Islet of Langerhans (tissue), 1 donor: ENCODE measurements around the gene BDP1.
"Not testable (repeated sequence)": the region's sequence is repeated elsewhere in the genome, so short reads cannot be mapped to it uniquely, and the experiment has no call there.

Source experiments
- FAIRE-seq: peaks from one replicate; lab custom pipeline; 2011; peaks lifted over from hg19 to GRCh38; lab: Jason Lieb, UNC

BDP1 gene

DNA sequence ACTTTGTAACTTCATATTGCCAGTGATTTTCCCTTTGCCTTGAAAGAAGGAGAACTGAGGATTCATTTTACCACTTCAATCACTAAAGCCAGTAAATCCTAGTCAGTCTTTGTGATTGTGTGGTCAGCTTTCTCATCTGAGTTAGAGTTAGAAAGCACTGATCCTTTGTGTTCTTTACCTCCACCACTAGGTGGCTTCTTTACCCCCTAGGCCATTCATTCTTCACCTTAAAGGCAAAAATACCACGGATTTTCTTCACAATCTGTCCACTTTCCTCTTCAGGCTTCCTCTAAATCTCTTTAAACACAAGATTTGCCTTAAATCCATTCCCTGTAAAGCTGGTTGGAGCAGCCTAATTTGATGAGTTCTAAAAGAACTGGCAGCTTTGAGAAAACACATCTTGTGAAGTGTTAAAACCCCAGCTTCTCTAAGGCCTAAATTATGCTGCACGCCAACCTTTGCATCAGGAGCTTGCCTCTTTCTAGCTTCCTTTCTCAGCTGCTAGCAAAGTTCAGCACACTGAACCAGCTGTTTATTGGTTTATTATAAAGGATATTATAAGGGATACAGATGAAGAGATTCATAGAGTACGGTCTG is 20.4 kb downstream of the BDP1 start:
- no peak for FAIRE-seq

DNA sequence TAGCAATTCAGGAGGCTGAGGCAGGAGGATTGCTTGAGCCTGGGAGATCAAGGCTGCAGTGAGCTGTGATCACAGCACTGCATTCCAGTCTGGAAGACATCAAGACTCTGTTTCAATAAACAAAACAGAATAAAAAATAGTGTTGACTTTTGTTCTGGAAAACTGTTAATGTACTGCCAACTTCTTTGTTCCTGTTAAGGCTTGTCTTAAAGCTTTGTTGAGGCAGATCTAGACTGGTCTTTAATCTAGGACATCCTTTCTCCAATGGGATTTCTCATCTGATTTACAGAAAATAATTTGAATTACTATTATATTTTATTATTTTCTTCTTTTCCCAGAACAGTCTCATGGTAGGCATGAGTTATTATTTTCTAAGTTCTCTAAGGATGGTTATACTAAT is 26.0 kb downstream of the BDP1 start:
- no peak for FAIRE-seq

DNA sequence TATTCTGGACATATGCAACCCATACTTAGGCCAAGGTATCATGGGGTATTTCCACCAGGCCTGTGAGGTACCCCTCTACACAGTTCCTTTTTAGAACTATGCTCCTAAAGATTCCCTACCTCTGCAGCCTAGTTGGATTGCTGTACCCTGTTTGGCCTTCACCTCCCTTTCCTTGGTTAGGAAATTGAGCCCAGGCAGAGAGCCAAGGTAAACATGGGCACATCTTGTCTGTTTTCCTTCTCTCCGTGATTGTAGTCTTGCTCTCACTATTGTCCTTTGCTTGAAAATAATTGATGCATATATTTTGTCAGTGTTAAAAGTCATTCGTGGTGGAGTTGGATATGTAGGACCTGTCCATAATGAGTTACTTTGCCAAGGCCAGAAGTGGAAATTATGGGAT is 26.7 kb downstream of the BDP1 start:
- no peak for FAIRE-seq

DNA sequence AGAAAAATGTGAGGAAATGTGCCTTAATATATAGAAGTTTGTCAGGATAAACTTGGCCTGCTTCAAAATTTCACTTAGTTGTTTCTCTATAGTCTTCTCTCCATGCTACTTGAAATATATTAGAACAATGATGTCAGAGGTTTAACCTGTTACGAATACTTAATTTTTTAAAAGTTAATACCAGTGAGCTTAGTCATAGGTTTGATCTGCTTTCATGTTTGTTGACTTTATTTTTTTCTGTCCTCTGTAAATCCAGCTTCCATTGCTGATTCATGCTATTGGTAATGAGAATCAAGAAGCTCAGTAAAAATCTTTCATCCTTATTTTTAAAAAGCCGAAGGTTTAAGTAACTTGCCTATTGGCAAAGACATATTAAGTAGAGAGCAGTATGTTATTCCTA is 27.9 kb downstream of the BDP1 start:
- FAIRE-seq = peak; percentile 98

DNA sequence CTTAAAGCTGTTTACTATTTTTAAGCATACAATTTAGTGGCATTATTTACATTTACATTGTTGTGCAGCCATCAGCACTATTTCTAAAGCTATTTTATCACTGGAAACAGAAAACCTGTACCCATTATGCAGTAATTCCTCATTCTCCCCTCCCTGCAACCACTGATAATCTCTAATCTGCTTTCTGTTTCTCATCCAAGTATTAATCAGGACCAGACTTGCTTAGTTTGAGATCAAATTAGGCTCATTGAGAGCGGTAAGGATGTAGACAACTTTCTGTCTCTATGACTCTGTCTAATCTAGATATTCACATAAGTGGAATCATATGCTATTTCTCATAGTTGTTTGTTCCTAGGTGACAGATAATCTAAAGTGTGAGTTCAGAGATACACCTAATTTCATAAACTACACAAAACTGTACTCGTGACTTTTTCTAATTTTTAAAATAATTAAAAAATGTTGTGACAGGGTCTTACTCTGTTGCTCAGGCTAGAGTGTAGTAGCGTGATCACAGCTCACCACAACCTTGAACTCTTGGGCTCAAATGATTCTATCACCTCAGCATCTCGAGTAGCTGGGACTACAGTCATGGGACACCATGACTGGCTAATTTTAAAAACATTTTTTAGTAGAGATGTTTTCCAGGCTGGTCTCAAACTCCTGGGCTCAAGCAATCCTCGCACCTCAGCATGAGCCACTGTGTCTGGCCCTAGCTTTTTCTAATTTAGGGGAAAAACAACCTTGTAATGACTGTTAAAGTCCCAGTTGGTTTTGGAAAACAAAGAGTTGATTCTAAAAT is 37.6 kb downstream of the BDP1 start:
- no peak for FAIRE-seq

DNA sequence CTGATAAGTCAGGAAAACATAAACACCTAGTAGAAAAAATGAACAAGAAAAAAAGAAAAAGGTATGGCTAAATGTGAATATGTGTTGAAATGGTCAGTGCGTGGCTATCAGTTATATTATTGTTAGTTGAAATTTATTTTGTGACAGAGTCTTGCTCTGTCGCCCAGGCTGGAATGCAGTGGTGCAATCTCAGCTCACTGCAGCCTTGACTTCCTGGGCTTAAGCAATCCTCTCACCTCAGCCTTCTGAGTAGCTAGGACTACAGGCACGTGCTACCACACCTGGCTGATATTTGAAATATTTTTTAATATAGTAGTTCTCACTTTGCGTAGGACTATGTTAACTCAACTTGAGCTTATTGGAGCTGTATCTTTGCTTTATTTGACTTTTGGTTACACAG is 38.8 kb downstream of the BDP1 start:
- peak; percentile 17 for FAIRE-seq

DNA sequence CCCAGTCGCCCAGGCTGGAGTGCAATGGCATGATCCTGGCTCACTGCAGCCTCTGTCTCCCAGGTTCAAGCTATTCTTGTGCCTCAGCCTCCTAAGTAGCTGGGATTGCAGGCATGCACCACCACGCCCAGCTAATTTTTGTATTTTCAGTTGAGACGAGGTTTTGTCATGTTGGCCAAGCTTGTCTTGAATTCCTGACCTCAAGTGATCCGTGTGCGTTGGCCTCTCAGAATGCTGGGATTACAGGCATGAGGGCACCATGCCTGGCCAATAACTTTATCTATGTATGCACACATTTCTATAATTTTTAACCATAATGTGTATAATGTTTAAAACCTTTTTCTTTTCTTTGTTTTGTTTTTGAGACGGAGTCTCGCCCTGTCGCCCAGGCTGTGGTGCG is 43.3 kb downstream of the BDP1 start:
- not testable (repeated sequence) for FAIRE-seq

DNA sequence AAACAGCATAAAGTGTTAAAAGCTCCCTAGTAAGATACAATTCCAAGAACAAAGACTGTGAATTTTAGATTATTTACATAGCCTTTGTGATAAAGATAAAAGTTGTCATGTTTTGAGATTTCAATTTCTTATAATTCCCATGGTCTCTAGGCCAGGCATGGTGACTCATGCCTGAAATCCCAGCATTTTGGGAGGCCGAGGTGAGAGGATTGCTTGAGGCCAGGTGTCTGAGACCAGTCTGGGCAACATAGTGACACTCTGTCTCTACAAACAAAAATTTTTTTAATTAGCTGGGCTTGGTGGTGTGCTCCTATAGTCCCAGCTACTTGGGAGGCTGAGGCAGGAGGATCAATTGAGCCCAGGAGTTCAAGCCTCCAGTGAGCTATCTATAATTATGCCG is 48.1 kb downstream of the BDP1 start:
- no peak for FAIRE-seq

DNA sequence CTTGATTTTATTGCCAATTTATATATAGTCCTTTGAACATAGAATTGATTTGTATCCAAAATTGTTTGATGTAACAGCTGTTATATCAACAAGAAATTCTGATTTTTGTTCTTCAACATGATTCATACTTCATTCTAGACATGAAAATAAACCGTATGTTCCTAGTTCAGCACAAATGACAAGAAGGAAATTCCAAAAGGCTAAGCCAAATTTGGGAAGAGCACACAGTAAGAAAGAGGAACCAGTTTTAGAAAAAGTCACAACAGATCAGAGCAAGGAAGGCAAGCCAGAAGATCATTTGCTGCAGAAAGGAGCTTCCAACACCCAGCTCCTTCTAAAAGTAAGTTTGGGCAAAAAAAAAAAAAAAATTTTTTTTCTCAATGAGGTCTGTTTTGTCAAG is 66.7 kb downstream of the BDP1 start:
- no peak for FAIRE-seq

DNA sequence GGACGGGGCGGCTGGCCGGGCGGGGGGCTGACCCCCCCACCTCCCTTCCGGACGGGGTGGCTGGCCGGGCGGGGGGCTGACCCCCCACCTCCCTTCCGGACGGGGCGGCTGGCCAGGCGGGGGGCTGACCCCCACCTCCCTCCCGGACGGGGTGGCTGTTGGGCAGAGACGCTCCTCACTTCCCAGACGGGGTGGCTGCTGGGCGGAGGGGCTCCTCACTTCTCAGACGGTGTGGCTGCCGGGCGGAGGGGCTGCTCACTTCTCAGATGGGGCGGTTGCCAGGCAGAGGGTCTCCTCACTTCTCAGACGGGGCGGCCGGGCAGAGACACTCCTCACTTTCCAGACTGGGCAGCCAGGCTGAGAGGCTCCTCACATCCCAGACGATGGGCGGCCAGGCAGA is 70.2 kb downstream of the BDP1 start:
- FAIRE-seq = not testable (repeated sequence)

DNA sequence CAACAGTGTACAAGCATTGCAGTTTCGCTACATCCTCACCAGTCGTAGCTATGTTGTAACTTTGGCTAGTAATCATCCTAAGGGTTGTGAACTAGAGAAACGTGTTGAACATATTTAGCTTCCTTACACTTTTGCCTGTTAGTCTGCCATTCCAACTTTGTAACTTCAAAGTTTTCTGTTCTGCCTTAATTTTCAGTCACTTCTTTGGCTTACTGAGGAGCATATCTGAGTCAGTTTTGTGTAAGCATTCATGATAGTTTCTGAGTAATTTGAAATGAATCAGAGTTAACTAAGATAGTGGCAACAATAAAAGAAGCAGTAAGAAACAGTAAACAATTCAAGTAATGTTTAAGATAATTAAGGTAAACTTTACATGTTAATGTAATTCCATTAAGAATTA is 72.8 kb downstream of the BDP1 start:
- no peak for FAIRE-seq

DNA sequence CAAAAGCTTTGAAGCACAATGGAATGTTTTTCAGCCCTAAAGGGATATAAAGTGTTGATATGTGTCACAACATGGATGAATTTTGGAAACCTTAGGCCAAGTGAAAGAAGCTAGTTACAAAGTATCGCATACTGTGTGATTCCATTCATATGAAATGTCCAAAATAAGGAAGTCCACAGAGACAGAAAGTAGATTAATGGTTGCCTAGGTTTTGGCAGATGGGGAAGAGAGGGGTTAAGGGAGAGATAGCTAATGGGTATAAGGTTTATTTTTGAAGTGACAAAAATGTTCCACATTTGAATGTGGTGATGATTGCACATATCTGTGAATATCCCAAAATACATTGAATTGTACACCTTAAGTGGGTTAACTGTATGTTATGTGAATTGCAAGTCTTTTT is 74.2 kb downstream of the BDP1 start:
- FAIRE-seq = no peak

DNA sequence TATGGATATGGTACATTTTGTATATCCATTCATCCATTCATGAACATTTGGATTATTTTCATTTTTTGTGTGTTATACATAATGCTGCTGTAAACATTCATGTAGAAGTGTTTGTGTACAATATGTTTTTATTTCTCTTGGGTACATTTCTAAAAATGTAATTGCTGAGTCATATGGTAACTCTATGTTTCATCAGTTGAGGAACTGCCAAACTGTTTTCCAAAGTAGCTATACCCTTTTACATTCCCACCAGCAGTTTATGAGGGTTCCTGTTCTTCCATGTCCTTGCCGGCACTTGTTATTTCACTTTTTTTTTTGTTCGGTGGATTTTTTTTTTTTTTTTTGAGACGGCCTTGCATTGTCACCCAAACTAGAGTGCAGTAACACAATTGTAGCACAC is 77.7 kb downstream of the BDP1 start:
- no peak for FAIRE-seq

DNA sequence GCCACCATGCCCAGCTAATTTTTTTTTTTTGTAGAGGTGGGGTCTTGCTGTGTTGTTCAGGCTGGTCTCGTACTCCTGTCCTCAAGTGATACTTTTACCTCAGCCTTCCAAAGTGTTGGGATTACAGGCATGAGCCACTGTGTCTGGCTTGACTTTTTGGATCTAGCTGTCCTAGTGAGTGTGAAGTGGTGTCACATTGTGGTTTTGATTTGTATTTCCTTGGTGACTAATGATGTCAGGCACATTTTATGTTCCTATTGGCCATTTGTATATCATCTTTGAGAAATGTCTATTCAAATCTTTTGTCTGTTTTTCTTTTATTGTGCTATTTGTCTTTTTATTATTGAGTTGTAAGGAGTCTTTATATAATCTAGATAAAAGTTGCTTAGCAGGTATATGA is 78.2 kb downstream of the BDP1 start:
- FAIRE-seq = no peak

DNA sequence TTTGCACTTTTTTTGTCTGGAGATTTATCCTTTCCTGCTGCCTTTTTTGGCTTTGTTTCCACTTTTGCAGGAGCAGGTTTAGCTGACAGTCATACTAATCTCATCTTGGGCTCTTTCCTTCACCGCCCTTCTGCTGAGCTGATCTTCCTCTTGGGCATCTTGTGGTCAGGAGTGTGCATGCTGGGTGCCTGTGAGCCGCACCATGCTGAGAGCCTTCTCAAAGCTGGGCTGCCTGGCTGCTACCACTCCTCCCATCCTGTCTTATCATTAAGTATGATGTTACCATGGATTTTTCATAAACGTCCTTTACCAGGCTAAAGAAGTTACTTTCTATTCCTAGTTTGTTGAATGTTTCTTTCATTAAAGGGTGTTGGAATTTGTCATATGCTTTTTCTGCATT is 82.2 kb downstream of the BDP1 start:
- FAIRE-seq = no peak

DNA sequence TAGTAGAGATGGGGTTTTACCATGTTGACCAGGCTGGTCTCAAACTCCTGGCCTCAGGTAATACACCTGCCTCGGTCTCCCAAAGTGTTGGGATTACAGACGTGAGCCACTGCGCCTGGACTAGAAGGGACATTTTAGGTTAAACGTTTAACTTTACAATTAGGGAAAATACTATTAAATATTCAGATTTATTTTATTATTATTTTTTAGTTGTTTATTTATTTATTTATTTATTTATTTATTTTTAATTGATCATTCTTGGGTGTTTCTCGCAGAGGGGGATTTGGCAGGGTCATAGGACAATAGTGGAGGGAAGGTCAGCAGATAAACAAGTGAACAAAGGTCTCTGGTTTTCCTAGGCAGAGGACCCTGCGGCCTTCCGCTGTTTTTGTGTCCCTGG is 95.4 kb downstream of the BDP1 start:
- FAIRE-seq = not testable (repeated sequence)

DNA sequence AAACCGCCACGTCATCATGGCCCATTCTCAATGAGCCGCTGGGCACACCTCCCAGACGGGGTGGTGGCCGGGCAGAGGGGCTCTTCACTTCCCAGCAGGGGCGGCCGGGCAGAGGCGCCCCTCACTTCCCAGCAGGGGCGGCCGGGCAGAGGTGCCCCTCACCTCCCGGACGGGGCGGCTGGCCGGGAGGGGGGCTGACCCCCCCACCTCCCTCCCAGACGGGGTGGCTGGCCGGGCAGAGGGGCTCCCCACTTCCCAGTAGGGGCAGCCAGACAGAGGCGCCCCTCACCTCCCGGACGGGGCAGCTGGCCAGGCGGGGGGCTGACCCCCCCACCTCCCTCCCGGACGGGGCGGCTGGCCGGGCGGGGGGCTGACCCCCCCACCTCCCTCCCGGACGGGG is 96.1 kb downstream of the BDP1 start:
- FAIRE-seq = not testable (repeated sequence)

DNA sequence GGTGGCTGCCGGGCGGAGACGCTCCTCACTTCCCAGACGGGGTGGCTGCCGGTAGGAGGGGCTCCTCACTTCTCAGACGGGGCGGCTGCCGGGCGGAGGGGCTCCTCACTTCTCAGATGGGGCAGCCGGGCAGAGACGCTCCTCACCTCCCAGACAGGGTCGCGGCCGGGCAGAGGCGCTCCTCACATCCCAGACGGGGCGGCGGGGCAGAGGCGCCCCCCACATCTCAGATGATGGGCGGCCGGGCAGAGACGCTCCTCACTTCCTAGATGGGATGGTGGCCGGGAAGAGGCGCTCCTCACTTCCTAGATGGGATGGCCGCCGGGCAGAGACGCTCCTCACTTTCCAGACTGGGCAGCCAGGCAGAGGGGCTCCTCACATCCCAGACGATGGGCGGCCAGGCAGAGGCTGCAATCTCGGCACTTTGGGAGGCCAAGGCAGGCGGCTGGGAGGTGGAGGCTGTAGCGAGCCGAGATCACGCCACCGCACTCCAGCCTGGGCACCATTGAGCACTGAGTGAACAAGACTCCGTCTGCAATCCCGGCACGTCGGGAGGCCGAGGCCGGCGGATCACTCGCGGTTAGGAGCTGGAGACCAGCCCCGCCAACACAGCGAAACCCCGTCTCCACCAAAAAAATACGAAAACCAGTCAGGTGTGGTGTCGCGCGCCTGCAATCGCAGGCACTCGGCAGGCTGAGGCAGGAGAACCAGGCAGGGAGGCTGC is 96.7 kb downstream of the BDP1 start:
- not testable (repeated sequence) for FAIRE-seq

DNA sequence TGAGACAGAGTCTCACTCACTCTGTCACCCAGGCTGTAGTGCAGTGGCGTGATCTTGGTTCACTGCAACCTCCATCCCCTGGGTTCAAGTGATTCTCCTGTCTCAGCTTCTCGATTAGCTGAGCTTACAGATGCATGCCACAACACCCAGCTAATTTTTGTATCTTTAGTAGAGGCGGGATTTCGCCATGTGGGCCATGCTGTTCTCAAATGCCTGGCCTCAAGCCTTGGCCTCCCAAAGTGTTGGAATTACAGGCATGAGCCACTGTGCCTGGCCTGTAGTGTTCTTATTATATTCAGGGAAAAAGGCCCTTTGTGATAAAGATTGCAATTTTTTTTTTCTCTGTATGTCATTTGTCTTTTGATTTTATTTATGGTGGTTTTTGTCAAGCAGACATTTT is 107.7 kb downstream of the BDP1 start:
- FAIRE-seq = no peak

DNA sequence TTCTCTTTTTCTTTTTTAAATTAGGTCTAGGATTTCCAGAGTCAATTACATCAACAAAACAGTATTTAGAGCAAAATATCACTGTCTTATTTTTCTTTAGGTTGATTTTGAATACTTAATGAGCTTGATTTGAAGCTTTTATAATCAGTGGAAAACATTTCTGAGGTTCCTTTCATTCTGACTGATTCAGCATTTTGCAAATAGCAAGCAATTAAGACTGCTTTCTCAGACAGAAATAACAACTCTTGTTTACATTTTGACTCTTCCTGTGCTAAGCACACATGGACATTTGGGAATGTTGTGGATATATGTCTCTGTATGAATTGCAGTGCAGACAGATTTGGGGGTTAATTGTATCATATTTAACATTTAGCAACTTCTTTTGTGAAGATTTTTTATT is 109.4 kb downstream of the BDP1 start:
- peak; percentile 93 for FAIRE-seq

DNA sequence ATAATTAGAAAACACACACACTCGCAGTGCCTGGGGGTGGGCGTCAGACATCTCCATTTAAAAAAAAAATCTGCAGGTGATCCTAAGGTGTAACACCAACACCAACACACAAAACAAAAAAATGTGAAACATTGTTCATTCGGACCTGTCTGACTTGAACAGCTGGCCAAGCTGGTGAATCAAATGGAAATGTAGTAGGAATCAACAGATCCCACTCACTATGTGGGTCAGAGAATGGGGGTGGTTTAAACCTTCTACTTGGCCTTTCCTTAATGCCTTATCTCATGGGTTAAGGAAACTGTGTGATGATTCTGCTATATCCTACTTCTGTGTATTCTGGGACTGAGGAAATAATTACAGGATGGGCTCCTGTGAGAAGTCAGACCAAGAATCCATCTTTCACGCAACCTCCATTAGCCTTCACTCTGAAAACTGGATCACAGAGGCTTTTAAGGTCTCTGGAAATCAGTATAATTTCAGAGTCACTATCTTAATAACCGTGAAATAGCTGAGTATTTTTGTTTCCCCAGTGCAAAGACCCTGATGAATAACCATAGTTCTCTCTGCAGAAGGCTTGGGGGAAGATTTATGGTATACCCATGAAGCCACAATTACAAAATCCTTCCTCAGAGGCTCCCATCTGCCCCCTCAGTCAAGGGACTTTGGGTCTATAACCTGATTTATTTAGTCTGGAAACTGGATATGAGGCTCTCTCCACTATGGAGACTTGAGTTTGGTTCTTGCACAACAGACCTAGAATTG is 114.5 kb downstream of the BDP1 start:
- FAIRE-seq = no peak

DNA sequence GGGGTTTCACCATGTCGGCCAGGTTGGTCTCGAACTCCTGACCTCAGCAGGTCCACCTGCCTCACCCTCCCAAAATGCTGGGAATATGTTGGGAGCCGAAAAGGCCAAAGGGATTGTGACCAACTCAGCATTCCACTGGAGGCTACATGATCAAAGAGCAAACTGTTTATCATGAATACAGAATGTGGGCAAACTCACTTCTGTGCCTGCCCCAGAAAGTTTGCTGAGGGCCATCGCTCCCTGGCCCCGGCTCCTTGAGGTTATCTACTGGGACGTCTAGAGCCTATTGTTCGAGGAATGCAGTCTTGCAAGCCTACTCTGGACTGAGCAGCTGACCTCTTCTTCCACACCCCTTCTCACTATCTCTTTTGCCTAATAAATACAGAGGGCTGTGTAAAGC is 116.4 kb downstream of the BDP1 start:
- not testable (repeated sequence) for FAIRE-seq

DNA sequence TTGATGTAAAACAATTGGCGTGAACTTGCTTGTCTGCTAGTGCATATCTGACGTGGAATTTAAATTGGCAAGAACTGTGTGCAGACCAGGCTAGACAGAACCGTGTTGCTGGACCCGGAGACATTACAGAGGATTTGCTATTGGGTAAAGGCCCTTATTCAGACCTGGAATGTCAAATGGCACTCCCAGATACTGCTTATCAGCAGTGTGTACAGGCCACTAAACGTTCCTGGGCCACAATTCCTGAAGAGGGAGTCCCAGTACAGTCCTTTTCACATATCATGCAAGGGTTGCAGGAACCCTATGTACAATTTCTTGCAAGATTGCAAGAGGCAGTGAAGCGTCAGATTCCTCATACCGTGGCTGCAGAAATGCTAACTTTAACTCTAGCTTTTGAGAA is 118.1 kb downstream of the BDP1 start:
- FAIRE-seq = no peak
